GM12892 (cell line): ENCODE data around the gene BACH1.

Experiments
- POLR2A ChIP-seq: IDR thresholded peaks from 2 replicates; pipeline ENCODE4 v1.6.1; 2011; ENCODE audit warnings: low read depth, low read length, control low read depth
- TAF1 ChIP-seq: IDR thresholded peaks from 2 replicates; pipeline ENCODE4 v1.6.1; 2011; ENCODE audit warnings: low read depth, mild to moderate bottlenecking, control low read depth, low read length, borderline replicate concordance

GRCh38 chr21:29261555-29262540 is 36.9 kb upstream of the BACH1 start:
- no peak for TF ChIP-seq POLR2A
- TF ChIP-seq TAF1 = no peak
